ENCODE measurements around the gene NBEAL1.

- TF ChIP-seq CTCF (IDR thresholded peaks at IDR 0.05) (no peak), POLR2A (IDR thresholded peaks at IDR 0.05) (no peak)
Observed at GRCh38 chr2:203252818-203253217, 238.1 kb downstream of the NBEAL1 start.
